ENCODE measurements around the gene SAMD4A.

Gene SAMD4A

GRCh38 chr14:54591461-54591860 lies 24.5 kb downstream of the SAMD4A start:
- no peaks in the 10 kb centered on the region for H3K9me2 ChIP-seq (replicated peaks; ENCODE audit: insufficient read depth, low read length)
- TF ChIP-seq CTCF (IDR thresholded peaks at IDR 0.05; ENCODE audit: insufficient read depth, low read length, poor library complexity, severe bottlenecking) (no peak), EZH2phosphoT487 (conservative IDR thresholded peaks at IDR 0.05; ENCODE audit: low read length) (no peak)
- H3F3A ChIP-seq (ENCODE audit: insufficient read depth) = no peaks in the 10 kb centered on the region
- no peaks in the 10 kb centered on the region for H3K9me3 ChIP-seq (ENCODE audit: insufficient read depth, low read length)
- H2AFZ ChIP-seq (ENCODE audit: low read depth, low read length, severe bottlenecking) = no peak overlapping the region
- no peak overlapping the region for H3K9ac ChIP-seq (ENCODE audit: low read length)
- no peaks in the 10 kb centered on the region for H4K20me1 ChIP-seq (ENCODE audit: low read depth, low read length)
- no peak overlapping the region for H3K4me3 ChIP-seq (ENCODE audit: insufficient read depth, low read length, poor library complexity, severe bottlenecking)
- no peaks in the 10 kb centered on the region for H3K27me3 ChIP-seq (ENCODE audit: low read length)
- no peak overlapping the region for H3K27ac ChIP-seq (ENCODE audit: low read depth, low read length)
- no peak overlapping the region for H3K4me2 ChIP-seq (ENCODE audit: low read depth, low read length, poor library complexity, severe bottlenecking)
- no peaks in the 10 kb centered on the region for H3K79me2 ChIP-seq (ENCODE audit: insufficient read depth, low read length)
- no peaks in the 10 kb centered on the region for H3K36me3 ChIP-seq (ENCODE audit: low read length)

GRCh38 chr14:54591866-54592265 lies 24.9 kb downstream of the SAMD4A start:
- Histone ChIP-seq H3K4me3 (ENCODE audit: insufficient read depth, low read length, poor library complexity, severe bottlenecking) (no peak overlapping the region), H3K36me3 (ENCODE audit: low read length) (no peaks in the 10 kb centered on the region), H3K9me2 (replicated peaks; ENCODE audit: insufficient read depth, low read length) (no peaks in the 10 kb centered on the region), H3K27ac (ENCODE audit: low read depth, low read length) (no peak overlapping the region), H3K9ac (ENCODE audit: low read length) (no peak overlapping the region), H3F3A (ENCODE audit: insufficient read depth) (no peaks in the 10 kb centered on the region), H2AFZ (ENCODE audit: low read depth, low read length, severe bottlenecking) (no peak overlapping the region), H3K27me3 (ENCODE audit: low read length) (no peaks in the 10 kb centered on the region), H3K79me2 (ENCODE audit: insufficient read depth, low read length) (no peaks in the 10 kb centered on the region), H3K9me3 (ENCODE audit: insufficient read depth, low read length) (no peaks in the 10 kb centered on the region), H3K4me2 (ENCODE audit: low read depth, low read length, poor library complexity, severe bottlenecking) (no peak overlapping the region), H4K20me1 (ENCODE audit: low read depth, low read length) (no peaks in the 10 kb centered on the region)
- no peak for TF ChIP-seq EZH2phosphoT487 (conservative IDR thresholded peaks at IDR 0.05; ENCODE audit: low read length)
- no peak for TF ChIP-seq CTCF (IDR thresholded peaks at IDR 0.05; ENCODE audit: insufficient read depth, low read length, poor library complexity, severe bottlenecking)

- Histone ChIP-seq H3K9me3 (ENCODE audit: insufficient read depth, low read length) (no peaks in the 10 kb centered on the region), H3K27ac (ENCODE audit: low read depth, low read length) (no peak overlapping the region), H3K9me2 (replicated peaks; ENCODE audit: insufficient read depth, low read length) (no peaks in the 10 kb centered on the region), H2AFZ (ENCODE audit: low read depth, low read length, severe bottlenecking) (no peak overlapping the region), H4K20me1 (ENCODE audit: low read depth, low read length) (no peaks in the 10 kb centered on the region), H3K4me2 (ENCODE audit: low read depth, low read length, poor library complexity, severe bottlenecking) (no peak overlapping the region), H3K9ac (ENCODE audit: low read length) (no peak overlapping the region), H3K27me3 (ENCODE audit: low read length) (no peaks in the 10 kb centered on the region), H3F3A (ENCODE audit: insufficient read depth) (no peaks in the 10 kb centered on the region), H3K36me3 (ENCODE audit: low read length) (no peaks in the 10 kb centered on the region), H3K79me2 (ENCODE audit: insufficient read depth, low read length) (no peaks in the 10 kb centered on the region), H3K4me3 (ENCODE audit: insufficient read depth, low read length, poor library complexity, severe bottlenecking) (no peak overlapping the region)
- TF ChIP-seq EZH2phosphoT487 (conservative IDR thresholded peaks at IDR 0.05; ENCODE audit: low read length) (no peak), CTCF (IDR thresholded peaks at IDR 0.05; ENCODE audit: insufficient read depth, low read length, poor library complexity, severe bottlenecking) (no peak)
Observed at GRCh38 chr14:54593860-54594259, 26.9 kb downstream of the SAMD4A start.

All from SU-DHL-6 (cell line).